ENCODE data around the gene DPYSL5. TPM values are rescaled to one million over a fixed set of nuclear protein-coding genes. Genes with fewer than 3 reads are reported as not detected.

DPYSL5 gene
- total and polyA plus RNA-seq, 2 of the 13 experiments (the other 11 are each of a cell fraction or from before 2014, with no cell fraction given) = 0.15 TPM; not detected in 1

DNA sequence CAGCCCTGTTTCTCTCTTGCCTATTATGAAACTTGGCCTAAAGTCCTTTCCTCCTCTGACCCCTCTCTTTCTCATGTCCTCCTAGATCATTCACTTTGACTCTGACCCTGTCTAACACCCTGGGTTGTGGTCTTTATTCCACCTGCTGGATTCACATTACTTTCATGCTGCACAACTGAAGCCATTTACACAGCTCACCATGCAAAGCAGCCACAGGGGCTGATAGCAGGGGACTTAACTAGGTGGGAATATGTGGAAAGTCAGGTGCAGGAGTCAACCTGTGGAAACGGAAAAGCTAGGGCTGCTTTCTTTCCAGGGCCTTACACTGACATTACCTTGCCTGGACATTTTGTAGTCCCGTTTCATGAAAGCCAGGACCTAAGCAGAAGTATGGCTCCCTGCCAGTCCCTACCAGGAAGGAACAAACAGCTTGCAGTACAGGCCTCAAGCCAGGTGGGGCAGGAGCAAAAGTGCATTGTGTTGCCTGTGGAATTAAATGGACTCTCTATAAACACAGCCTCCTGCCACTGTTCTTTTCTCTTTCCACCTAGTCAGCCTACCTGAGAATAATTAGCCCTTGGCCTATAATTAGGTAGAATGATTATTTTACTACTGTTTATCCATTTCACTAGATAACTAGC lies 134.3 kb downstream of the DPYSL5 start (continued):
- TF ChIP-seq, protein P1, sequence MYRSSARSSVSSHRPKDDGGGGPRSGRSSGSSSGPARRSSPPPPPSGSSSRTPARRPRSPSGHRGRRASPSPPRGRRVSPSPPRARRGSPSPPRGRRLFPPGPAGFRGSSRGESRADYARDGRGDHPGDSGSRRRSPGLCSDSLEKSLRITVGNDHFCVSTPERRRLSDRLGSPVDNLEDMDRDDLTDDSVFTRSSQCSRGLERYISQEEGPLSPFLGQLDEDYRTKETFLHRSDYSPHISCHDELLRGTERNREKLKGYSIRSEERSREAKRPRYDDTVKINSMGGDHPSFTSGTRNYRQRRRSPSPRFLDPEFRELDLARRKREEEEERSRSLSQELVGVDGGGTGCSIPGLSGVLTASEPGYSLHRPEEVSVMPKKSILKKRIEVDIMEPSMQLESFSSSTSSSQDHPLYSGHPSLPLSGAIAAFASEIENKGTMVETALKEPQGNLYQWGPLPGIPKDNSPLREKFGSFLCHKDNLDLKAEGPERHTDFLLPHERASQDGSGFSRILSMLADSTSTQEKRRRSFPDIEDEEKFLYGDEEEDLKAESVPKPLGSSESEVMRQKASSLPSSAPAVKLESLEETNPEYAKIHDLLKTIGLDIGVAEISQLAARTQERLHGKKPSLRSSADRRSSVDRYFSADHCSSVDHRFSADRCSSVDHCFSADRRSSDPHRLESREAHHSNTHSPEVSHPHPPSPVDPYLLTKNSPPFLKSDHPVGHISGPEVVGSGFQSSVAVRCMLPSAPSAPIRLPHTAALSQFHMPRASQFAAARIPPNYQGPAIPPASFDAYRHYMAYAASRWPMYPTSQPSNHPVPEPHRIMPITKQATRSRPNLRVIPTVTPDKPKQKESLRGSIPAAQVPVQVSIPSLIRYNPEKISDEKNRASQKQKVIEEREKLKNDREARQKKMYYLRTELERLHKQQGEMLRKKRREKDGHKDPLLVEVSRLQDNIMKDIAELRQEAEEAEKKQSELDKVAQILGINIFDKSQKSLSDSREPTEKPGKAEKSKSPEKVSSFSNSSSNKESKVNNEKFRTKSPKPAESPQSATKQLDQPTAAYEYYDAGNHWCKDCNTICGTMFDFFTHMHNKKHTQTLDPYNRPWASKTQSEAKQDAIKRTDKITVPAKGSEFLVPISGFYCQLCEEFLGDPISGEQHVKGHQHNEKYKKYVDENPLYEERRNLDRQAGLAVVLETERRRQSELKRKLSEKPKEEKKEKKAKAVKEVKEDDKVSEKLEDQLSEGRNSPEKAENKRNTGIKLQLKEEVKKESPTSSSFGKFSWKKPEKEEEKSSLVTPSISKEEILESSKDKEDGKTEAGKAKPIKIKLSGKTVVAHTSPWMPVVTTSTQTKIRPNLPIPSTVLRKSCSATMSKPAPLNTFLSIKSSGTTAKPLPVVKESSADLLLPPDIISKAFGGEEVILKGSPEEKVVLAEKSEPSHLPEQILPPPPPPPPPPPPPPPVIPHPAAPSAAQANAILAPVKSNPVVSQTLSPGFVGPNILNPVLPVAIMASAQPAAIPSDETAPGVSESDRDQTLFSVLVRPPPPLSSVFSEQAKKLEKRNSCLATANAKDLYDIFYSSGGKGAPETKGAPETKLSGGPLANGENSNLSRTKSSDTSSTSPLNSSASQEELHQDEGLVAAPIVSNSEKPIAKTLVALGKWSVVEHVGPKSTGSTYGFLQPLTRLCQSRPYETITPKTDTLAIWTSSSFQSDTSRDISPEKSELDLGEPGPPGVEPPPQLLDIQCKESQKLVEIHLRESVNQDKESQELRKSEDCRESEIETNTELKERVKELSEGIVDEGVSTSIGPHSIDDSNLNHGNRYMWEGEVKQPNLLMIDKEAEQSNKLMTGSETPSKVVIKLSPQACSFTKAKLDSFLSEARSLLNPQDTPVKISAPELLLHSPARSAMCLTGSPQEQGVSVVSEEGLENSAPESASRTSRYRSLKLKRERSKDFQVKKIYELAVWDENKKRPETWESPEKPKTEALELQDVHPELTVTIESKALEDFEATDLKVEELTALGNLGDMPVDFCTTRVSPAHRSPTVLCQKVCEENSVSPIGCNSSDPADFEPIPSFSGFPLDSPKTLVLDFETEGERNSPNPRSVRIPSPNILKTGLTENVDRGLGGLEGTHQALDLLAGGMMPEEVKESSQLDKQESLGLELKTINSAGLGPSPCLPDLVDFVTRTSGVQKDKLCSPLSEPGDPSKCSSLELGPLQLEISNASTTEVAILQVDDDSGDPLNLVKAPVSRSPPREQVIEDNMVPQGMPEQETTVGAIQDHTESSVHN (CRISPR knock-in tag; IDR thresholded peaks at IDR 0.05) = no peak
- TF ChIP-seq PAWR (CRISPR knock-in tag; IDR thresholded peaks at IDR 0.05; ENCODE audit: borderline replicate concordance) (no peak), IRX3 (CRISPR knock-in tag; IDR thresholded peaks at IDR 0.05; ENCODE audit: borderline replicate concordance, low read depth) (no peak), MED8 (CRISPR knock-in tag; IDR thresholded peaks at IDR 0.05; ENCODE audit: insufficient replicate concordance) (no peak), ZNF850 (CRISPR knock-in tag; conservative IDR thresholded peaks at IDR 0.05) (no peak), ZNF841 (CRISPR knock-in tag; IDR thresholded peaks at IDR 0.05; ENCODE audit: borderline replicate concordance) (no peak), ZNF572 (CRISPR knock-in tag; IDR thresholded peaks at IDR 0.05) (no peak), SAP130 (CRISPR knock-in tag; IDR thresholded peaks at IDR 0.05; ENCODE audit: low read depth) (peak; percentile 52; the same call in 1 of the 2 replicates), ZNF674 (CRISPR knock-in tag; IDR thresholded peaks at IDR 0.05; ENCODE audit: low read depth) (no peak), ZNF605 (CRISPR knock-in tag; IDR thresholded peaks at IDR 0.05) (no peak), MED1 (CRISPR knock-in tag; IDR thresholded peaks at IDR 0.05) (0 out of 2 replicates have a peak, but pooled peaks have one; percentile 29), MIER3 (CRISPR knock-in tag; IDR thresholded peaks at IDR 0.05; ENCODE audit: borderline replicate concordance) (0 out of 2 replicates have a peak, but pooled peaks have one; percentile 16), ZFY (CRISPR knock-in tag; IDR thresholded peaks at IDR 0.05) (peak; percentile 44; the same call in 1 of the 2 replicates)
- TF ChIP-seq, protein P2, sequence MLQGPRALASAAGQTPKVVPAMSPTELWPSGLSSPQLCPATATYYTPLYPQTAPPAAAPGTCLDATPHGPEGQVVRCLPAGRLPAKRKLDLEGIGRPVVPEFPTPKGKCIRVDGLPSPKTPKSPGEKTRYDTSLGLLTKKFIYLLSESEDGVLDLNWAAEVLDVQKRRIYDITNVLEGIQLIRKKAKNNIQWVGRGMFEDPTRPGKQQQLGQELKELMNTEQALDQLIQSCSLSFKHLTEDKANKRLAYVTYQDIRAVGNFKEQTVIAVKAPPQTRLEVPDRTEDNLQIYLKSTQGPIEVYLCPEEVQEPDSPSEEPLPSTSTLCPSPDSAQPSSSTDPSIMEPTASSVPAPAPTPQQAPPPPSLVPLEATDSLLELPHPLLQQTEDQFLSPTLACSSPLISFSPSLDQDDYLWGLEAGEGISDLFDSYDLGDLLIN (CRISPR knock-in tag; IDR thresholded peaks at IDR 0.05; ENCODE audit: borderline replicate concordance) = no peak
- TF ChIP-seq, protein P3, sequence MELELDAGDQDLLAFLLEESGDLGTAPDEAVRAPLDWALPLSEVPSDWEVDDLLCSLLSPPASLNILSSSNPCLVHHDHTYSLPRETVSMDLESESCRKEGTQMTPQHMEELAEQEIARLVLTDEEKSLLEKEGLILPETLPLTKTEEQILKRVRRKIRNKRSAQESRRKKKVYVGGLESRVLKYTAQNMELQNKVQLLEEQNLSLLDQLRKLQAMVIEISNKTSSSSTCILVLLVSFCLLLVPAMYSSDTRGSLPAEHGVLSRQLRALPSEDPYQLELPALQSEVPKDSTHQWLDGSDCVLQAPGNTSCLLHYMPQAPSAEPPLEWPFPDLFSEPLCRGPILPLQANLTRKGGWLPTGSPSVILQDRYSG (CRISPR knock-in tag; IDR thresholded peaks at IDR 0.05) = no peak
- TF ChIP-seq, protein P4, sequence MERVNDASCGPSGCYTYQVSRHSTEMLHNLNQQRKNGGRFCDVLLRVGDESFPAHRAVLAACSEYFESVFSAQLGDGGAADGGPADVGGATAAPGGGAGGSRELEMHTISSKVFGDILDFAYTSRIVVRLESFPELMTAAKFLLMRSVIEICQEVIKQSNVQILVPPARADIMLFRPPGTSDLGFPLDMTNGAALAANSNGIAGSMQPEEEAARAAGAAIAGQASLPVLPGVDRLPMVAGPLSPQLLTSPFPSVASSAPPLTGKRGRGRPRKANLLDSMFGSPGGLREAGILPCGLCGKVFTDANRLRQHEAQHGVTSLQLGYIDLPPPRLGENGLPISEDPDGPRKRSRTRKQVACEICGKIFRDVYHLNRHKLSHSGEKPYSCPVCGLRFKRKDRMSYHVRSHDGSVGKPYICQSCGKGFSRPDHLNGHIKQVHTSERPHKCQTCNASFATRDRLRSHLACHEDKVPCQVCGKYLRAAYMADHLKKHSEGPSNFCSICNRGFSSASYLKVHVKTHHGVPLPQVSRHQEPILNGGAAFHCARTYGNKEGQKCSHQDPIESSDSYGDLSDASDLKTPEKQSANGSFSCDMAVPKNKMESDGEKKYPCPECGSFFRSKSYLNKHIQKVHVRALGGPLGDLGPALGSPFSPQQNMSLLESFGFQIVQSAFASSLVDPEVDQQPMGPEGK (CRISPR knock-in tag; IDR thresholded peaks at IDR 0.05) = 0 out of 2 replicates have a peak, but pooled peaks have one; percentile 23

All from HepG2 (cell line).